NT2/D1 (cell line): Measurements from ENCODE around the gene PEPD.
A peak's percentile ranks its signal among the peaks of the same experiment; 100 is the strongest.

Source experiments
- DNase-seq: peaks from one replicate; pipeline ENCODE4 v3.0.0-alpha.2; 2011; ENCODE audit warnings: low read depth, low spot score
- H3K27me3 ChIP-seq: 2 replicates; pipeline ENCODE4 v1.6.0; 2011; ENCODE audit warnings: mild to moderate bottlenecking; ENCODE audit not compliant: insufficient read length, insufficient read depth
- H3K36me3 ChIP-seq: 2 replicates; pipeline ENCODE4 v1.6.1; 2011; ENCODE audit warnings: mild to moderate bottlenecking, low read length, mixed read lengths; ENCODE audit not compliant: insufficient read depth, insufficient read length
- H3K4me1 ChIP-seq: 2 replicates; pipeline ENCODE4 v1.5.1; 2011; ENCODE audit not compliant: insufficient read depth, insufficient read length
- H3K4me3 ChIP-seq: 2 replicates; pipeline ENCODE4 v1.5.1; 2011; ENCODE audit warnings: low read depth; ENCODE audit not compliant: insufficient read length
- H3K9ac ChIP-seq: 2 replicates; pipeline ENCODE4 v1.6.0; 2011; ENCODE audit warnings: low read depth; ENCODE audit not compliant: insufficient read length
- H3K9me3 ChIP-seq: 2 replicates; pipeline ENCODE4 v1.5.1; 2011; ENCODE audit warnings: mild to moderate bottlenecking, low read length; ENCODE audit not compliant: insufficient read depth
- SUZ12 ChIP-seq: IDR thresholded peaks from 2 replicates; pipeline ENCODE4 v1.6.1; 2011; ENCODE audit not compliant: insufficient read length, insufficient read depth; ENCODE audit errors: extremely low read depth
- YY1 ChIP-seq: IDR thresholded peaks from 2 replicates; pipeline ENCODE4 v1.6.1; 2011; ENCODE audit not compliant: insufficient read length, insufficient read depth
- ZNF274 ChIP-seq: IDR thresholded peaks from 2 replicates; pipeline ENCODE4 v1.6.1; 2011; ENCODE audit warnings: mild to moderate bottlenecking, low read depth, low read length

Gene PEPD

DNA sequence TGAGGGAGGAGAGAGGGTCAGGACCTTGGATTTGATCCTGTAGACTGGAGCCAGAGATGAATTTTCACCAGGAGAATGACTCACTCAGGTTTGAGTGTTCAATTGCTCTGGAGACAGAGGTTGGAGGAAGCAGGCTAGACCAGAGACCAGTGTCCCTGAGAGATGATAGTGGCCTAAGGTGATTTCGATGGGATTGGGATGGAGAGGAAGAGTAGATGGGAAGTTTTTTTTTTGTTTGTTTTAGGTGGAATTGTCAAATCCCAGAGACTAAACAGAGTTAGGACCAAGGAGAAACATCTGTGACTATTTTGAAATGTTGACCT lies 145.8 kb downstream of the PEPD start:
- H3K4me3 ChIP-seq: no peak overlapping the region
- peaks cover 18% of the 10 kb centered on the region for H3K36me3 ChIP-seq
- TF ChIP-seq ZNF274 (no peak), YY1 (no peak), SUZ12 (no peak)
- H3K9ac ChIP-seq: no peak overlapping the region
- DNase-seq: no peak
- H3K9me3 ChIP-seq: no peaks in the 10 kb centered on the region
- H3K4me1 ChIP-seq: peaks cover 2% of the 10 kb centered on the region
- no peaks in the 10 kb centered on the region for H3K27me3 ChIP-seq

DNA sequence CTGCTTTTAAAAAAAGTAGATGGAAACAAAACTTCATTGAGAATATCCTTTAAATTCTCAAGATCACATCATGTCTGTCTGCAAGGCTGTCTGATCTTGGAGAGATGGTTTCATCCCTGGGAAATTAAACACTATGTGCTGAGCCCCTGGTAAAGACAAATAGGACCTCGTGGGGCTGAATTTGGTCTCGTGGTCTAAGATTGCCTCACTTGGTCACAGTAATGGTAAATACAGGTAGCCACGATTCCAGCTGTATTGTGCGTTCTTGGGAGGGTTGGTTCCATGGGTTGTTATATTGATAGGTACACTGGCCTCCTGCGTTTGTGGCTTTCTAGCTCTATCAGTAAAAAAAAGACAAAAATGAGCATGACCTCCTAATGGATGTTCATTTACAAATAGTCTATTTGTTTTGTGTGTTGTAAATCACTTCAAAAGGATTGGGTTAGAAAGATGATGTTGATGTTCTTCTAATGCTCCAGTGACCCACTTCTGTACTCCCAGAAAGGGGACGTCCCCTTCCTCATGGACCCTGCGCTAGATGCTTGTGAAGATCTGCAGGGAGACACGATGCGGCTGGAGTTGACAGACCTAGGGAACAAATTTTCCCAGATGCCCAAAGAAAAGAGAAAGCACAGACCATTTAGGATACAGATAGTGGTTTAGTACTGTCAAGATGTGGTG lies 146.3 kb downstream of the PEPD start:
- Histone ChIP-seq H3K4me1 (peaks cover 2% of the 10 kb centered on the region), H3K9ac (no peak overlapping the region), H3K36me3 (peaks cover 18% of the 10 kb centered on the region), H3K4me3 (no peak overlapping the region), H3K9me3 (no peaks in the 10 kb centered on the region), H3K27me3 (no peaks in the 10 kb centered on the region)
- DNase-seq: no peak
- TF ChIP-seq ZNF274: no peak
- TF ChIP-seq SUZ12: no peak
- no peak for TF ChIP-seq YY1

- Histone ChIP-seq H3K36me3 (peaks cover 8% of the 10 kb centered on the region), H3K4me1 (peaks cover 2% of the 10 kb centered on the region), H3K9ac (peak overlapping the region; percentile 88), H3K4me3 (peak overlapping the region; percentile 74), H3K27me3 (no peaks in the 10 kb centered on the region), H3K9me3 (no peaks in the 10 kb centered on the region)
- DNase-seq: no peak
- TF ChIP-seq SUZ12 (no peak), YY1 (no peak), ZNF274 (no peak)
Measured at GRCh38 chr19:33374236-33374714, 147.3 kb downstream of the PEPD start.

- Histone ChIP-seq H3K36me3 (peaks cover 2% of the 10 kb centered on the region), H3K27me3 (no peaks in the 10 kb centered on the region), H3K9me3 (no peaks in the 10 kb centered on the region), H3K4me3 (peak within 1 kb of the TSS; percentile 74), H3K9ac (peak within 1 kb of the TSS; percentile 88), H3K4me1 (no peaks in the 10 kb centered on the region)
- DNase-seq: peak; percentile 56
- TF ChIP-seq YY1 (no peak), SUZ12 (no peak), ZNF274 (no peak)
Measured at GRCh38 chr19:33373453-33374235, 147.9 kb downstream of the PEPD start, which contains the start of gene CEBPG. Gene CEBPG (plus strand): TSS chr19:33373709. CDS start chr19:33379240, 5,531 bp downstream.

GRCh38 chr19:33370783-33371182 lies 150.8 kb downstream of the PEPD start:
- Histone ChIP-seq H3K9me3 (no peaks in the 10 kb centered on the region), H3K27me3 (no peaks in the 10 kb centered on the region), H3K4me1 (no peaks in the 10 kb centered on the region), H3K36me3 (no peaks in the 10 kb centered on the region), H3K4me3 (no peak overlapping the region), H3K9ac (no peak overlapping the region)
- no peak for DNase-seq
- TF ChIP-seq YY1 (no peak), ZNF274 (no peak), SUZ12 (no peak)

DNA sequence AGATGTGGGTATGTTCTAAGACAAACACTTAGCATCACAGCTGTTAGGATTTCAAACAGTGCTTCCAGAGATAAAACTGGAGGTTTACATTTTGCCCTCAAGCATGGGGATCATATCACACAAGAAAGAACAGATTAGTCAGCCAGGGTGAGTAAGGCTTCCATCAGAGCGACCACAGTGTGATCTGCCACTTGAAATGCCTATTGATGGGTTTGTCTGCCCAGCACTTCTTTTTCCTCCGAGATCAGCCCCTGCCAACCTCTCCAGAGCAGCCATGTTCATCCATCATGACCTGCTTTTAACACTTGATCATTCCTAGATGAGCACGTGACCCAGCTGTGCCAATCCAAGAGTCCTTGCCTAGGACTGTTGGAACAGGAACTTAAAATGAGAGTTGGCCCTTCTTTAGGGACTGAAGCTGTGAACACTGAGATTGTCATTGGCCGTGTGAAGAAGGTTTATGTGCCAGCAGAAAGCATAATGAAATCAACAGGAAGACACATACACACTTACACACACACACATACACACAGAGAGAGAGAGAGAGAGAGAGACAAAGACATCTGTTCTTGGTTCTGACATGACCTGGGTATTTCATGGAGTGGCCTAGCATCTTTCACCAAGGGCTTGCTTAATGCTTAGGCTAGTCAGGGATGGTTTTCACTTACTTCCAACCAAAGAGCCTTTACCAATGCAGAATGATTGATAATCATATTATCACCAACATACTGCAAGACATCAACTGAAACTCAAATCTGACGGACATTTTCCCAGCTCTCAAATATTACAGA lies 153.3 kb downstream of the PEPD start:
- Histone ChIP-seq H3K9me3 (no peaks in the 10 kb centered on the region), H3K27me3 (peaks cover 4% of the 10 kb centered on the region), H3K4me3 (no peak overlapping the region), H3K4me1 (no peaks in the 10 kb centered on the region), H3K36me3 (no peaks in the 10 kb centered on the region), H3K9ac (no peak overlapping the region)
- TF ChIP-seq SUZ12 (no peak), ZNF274 (no peak), YY1 (no peak)
- DNase-seq: no peak
